HFF-Myc (cell line): ENCODE measurements around the gene SH3TC1.

Experiments
- DNase-seq: peaks from one replicate; pipeline ENCODE4 v3.0.0-alpha.2; 2011; ENCODE audit warnings: low read depth; ENCODE audit errors: extremely low read depth
- H3K4me3 ChIP-seq: replicated peaks from 2 replicates; pipeline ENCODE4 v1.5.1; 2011; ENCODE audit warnings: low read depth, mild to moderate bottlenecking, control low read depth, low read length
- CTCF ChIP-seq: IDR thresholded peaks from 2 replicates; pipeline ENCODE4 v1.5.1; 2012; ENCODE audit warnings: mild to moderate bottlenecking, low read depth, low read length, control low read depth; ENCODE audit errors: missing control alignments

Gene SH3TC1

GRCh38 chr4:8207314-8207713 is 8.2 kb downstream of the SH3TC1 start:
- no peak overlapping the region for H3K4me3 ChIP-seq
- no peak for DNase-seq
- TF ChIP-seq CTCF: no peak

GRCh38 chr4:8208565-8208964 is 9.5 kb downstream of the SH3TC1 start:
- H3K4me3 ChIP-seq: no peak overlapping the region
- TF ChIP-seq CTCF: no peak
- no peak for DNase-seq

- H3K4me3 ChIP-seq: no peak overlapping the region
- TF ChIP-seq CTCF: no peak
- DNase-seq: no peak
Measured at GRCh38 chr4:8209181-8209874, 10.2 kb downstream of the SH3TC1 start.

GRCh38 chr4:8210010-8210409 is 10.9 kb downstream of the SH3TC1 start:
- H3K4me3 ChIP-seq: no peak overlapping the region
- DNase-seq: no peak
- no peak for TF ChIP-seq CTCF

GRCh38 chr4:8210616-8211015 is 11.5 kb downstream of the SH3TC1 start:
- TF ChIP-seq CTCF: no peak
- H3K4me3 ChIP-seq: no peak overlapping the region
- no peak for DNase-seq

GRCh38 chr4:8211251-8211650 is 12.2 kb downstream of the SH3TC1 start:
- H3K4me3 ChIP-seq: no peak overlapping the region
- TF ChIP-seq CTCF: no peak
- no peak for DNase-seq
